GM20000 (cell line): ENCODE data around the gene FAF2.

Experiments
- DNase-seq: peaks from one replicate; pipeline ENCODE4 v3.0.0; 2012; ENCODE audit warnings: low spot score
- TF ChIP-seq, protein P1 (sequence below): IDR thresholded peaks from 2 replicates; pipeline ENCODE4 v1.5.1; 2012; ENCODE audit warnings: mild to moderate bottlenecking, control low read depth; ENCODE audit errors: extremely low read depth, missing control alignments

FAF2 gene

DNA sequence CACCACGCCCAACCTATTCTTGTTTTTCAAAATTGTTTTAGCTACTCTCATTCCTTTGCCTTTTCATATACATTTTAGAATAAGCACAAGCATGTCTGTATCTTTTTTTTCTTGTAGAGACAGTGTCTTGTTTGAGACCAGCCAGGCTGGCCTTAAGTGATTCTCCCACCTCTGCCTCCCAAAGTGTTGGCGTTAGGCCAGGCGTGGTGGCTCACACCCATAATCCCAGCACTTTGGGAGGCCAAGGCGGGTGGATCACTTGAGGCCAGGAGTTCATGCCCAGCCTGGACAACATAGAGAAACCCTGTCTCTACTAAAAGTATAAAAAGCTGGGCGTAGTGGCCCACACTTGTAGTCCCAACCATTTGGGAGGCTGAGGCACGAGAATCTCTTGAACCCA, 76.0 kb downstream of the FAF2 start:
- TF ChIP-seq, protein P1, sequence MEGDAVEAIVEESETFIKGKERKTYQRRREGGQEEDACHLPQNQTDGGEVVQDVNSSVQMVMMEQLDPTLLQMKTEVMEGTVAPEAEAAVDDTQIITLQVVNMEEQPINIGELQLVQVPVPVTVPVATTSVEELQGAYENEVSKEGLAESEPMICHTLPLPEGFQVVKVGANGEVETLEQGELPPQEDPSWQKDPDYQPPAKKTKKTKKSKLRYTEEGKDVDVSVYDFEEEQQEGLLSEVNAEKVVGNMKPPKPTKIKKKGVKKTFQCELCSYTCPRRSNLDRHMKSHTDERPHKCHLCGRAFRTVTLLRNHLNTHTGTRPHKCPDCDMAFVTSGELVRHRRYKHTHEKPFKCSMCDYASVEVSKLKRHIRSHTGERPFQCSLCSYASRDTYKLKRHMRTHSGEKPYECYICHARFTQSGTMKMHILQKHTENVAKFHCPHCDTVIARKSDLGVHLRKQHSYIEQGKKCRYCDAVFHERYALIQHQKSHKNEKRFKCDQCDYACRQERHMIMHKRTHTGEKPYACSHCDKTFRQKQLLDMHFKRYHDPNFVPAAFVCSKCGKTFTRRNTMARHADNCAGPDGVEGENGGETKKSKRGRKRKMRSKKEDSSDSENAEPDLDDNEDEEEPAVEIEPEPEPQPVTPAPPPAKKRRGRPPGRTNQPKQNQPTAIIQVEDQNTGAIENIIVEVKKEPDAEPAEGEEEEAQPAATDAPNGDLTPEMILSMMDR, result no peak

DNA sequence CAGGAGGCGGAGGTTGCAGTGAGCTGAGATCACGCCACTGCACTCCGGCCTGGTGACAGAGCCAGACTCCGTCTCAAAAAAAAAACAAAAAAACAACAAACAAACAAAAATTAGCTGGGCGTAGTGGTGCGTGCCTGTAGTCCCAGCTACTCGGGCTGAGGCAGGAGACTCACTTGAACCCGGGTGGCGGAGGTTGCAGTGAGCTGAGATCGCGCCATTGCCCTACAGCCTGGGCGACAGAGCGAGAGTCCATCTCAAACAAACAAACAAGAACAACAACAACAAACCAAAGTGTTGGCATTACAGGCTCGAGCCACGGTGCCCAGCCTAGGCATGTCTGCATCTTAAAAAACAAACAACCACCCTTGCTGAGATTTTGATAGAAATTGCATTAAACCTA, 76.8 kb downstream of the FAF2 start:
- DNase-seq, result no peak
- TF ChIP-seq, protein P1, result no peak

More for the DNA sequence above, 76.0 kb downstream of the FAF2 start:
- no peak for DNase-seq

DNA sequence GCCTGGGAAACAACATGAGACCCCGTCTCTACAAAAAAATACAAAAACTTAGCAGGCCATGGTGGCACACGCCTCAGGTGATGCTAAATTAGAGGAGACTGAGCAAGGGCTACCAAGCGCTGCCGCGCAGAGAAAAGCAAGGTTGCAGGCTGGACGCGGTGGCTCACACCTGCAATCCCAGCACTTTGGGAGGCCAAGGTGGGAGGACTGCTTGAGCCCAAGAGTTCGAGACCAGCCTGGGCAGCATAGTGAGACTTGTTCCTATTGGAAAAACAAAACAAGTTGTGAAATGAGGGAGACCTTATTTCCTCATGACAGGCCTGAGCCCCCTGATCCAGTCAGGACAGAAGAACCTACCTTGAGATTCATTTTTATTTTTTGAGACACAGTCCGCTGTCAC, 77.5 kb downstream of the FAF2 start:
- DNase-seq, result no peak
- TF ChIP-seq, protein P1, result no peak

DNA sequence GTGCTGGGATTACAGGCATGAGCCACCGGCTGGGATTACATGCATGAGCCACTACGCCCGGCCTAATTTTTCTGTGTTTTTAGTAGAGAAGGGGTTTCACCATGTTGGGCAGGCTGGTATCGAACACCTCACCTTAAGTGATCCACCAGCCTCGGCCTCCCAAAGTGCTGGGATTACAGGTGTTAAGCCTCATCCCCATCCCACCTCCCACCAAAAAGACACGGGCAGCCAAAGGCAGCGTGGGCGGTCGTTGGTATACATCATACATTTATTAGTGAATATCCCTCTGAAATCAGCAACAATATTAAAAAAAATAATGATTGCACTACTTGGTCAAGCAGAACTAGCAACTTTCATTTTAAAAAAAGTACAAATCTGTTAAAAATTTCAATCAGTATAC, 78.3 kb downstream of the FAF2 start:
- TF ChIP-seq, protein P1, result no peak
- no peak for DNase-seq

DNA sequence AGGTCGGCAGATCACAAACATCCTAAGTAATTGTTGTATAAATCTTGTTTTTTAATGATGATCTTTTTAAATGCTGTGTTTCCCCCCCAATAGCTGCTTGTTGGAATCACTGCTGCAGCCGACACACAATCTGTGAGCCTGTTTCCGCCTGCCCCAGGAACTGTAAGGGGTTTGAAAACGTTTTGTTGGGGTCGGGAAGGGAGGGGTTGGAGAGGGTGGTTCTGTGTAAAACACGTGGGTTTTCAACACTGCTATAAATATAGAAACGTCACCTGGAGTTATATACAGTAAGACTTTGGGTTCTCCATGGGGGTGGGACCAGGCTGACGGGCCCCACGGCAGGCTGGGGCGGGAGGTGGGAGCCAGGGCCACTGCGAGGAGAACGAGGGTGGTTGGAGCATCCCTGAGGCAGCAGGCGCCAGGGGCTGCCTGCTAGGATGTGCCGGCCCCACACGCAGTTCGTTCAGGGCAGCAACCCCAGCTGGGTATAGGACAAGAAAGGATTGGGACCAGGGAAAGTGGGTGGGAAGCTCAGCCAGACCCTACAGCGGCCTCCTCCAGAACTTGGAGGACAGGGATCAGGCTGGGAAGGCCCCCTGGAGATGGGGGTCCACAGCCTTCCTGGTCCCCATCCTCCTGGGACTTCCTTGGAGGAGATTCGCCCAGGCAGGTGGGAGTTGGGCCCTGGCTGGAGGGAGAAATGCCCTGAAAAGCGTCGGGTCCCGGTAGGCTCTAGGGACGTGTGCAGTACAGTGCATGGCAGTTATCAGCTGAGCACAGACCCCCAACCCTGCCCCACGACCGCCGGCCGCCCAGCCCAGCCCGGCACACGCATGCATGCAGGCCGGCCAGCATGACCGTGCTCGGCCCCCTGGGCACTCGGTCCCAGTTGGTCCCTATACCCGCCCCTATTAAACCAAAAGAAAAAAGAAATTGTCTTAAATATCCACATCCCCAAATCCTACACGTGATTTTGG, 79.3 kb downstream of the FAF2 start:
- TF ChIP-seq, protein P1, result no peak
- DNase-seq, result no peak

DNA sequence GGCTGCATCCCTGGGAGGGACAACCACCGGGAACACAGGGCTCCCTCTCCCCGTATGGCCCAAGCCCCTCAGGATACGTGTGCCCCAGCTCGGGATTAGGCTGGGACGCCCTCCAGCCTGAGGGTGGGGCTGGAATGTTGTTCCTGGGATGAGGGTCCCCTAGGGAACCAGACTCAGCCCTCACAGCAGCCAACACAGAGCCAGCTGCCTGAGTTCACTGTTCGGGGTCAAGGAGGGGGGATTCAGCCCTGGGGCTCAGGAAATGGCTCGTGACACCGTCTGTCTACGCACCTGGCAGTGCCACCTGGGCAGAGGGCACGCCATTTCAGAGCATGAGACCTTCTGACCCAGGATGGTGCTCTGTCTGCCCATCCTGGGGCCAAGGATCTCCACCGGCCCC, 80.1 kb downstream of the FAF2 start:
- DNase-seq, result peak; percentile 32
- TF ChIP-seq, protein P1, result no peak

DNA sequence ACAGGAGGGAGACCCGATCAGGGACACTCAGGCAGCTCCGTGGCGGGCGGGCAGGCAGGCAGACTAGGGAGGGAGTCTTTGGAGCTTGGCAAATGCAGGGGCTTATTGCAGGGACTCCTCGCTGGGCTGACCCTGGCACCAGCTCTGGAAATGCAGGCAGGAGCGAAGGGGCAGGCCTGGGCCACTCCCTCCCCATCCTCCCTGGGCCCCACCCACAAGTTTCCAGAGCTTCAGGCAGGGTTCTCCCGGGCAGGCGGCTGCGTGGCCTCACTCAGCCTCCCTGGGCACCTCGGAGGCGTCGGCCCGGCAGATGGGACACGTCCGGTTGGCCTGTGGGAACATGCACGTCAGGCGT, 80.6 kb downstream of the FAF2 start:
- TF ChIP-seq, protein P1, result no peak
- DNase-seq, result peak; percentile 37
